HG02763 (cell line): Measurements from ENCODE around the gene GJD4.

ENCODE experiments used
- ATAC-seq: cut with Tn5 transposase; IDR thresholded peaks from one replicate; pipeline ENCODE4 v1.9.1; 2021; ENCODE audit warnings: mild to moderate bottlenecking, moderate library complexity; ENCODE audit not compliant: unreplicated experiment

GJD4 gene

DNA sequence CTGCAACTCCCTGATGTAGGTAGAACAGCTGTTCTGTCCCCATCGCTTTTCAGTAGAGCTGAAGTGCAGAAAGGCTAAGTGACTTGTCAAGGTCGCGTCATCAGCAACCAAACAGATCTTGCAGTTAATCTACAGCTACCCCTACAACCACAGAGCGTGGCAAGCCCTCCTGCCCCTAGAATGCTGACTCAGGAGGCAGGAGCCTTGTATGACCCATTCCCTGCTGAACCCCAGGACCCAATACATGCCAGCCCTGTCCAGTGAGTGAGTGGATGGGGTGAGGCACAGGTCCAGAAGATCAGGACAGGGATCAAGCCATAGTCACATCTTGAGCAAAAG lies 26.6 kb upstream of the GJD4 start:
- no peak for ATAC-seq

DNA sequence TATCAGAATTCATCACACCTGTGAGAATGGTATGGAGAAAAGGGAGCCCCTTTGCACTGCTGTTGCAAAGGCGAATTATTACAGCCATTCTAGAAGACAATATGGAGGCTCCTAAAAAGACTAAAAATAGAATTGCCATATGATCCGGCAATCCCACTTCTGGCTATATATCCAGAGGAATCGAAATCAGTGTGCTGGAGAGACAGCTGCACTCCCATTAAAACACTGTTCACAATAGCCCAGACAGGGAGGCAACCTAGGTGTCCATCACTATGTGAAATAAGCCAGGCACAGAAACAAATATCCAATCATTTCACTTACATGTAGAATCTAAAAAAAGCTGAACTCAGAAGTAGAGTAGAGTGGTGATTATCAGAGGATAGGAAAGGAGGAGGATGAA lies 26.0 kb upstream of the GJD4 start:
- ATAC-seq: no peak

DNA sequence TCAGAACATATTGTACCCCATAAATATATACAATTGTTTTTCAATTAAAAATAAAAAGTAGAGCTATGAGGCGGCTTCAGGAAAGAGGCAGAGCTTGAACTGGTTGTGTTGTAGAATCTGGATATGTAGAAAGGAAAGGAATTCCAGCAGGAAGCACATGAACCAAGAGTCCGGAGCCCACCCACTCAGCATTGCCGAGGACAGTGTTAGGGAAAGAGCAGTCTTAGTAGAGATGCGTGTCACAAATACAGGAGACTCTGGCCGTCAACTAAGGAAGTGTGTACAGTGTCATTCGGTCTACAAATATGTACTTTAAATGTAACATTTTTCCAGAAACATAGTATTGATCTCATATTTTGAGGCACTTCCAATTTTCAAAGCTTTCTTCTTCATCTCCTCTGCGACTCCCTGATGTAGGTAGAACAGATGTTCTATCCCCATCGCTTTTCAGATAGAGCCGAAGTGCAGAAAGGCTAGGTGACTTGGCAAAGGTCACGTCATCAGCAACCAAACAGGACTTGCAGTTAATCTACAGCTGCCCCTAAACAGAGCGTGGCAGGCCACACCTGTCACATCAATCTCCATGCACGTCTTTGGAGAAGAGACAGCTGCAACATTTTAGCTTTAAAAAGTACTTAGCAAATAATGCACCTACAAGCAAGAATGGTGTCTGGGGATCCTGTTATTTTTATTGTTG lies 25.3 kb upstream of the GJD4 start:
- ATAC-seq: no peak

DNA sequence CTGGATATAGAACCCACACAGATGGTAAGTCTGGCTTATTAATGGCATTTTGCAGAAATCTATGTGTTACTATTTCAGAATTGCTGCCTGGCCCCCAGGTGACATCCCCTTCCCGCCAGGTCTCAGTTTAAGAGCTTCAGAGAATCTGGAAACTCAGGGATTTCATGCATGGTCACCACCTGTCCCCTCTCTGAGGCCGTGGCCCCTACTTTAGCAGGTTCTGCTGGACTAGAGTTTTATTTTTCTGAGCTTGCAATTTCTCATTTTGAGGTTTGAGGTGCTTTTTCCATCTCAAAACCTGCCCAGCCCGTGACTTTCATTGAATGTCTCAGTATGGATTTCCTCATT lies 24.7 kb upstream of the GJD4 start:
- ATAC-seq: no peak

DNA sequence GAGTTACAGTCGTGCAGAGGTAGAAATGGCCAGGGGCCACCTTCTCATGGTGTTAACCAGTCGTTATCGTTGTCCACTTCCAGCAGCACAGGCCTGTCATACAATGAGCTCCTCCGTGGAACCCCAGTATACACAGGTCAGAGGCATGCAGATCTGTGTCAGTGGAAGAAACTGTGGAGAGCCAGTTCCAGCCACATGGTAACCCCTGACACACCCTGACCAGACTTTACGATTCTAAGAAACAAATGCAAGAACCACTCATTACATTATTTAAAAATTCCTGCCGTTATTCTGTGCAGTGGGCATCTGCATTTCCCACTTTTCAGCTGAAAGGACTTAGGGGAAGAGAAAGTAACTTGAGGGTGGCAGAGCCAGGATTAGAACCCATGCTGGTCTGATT lies 23.5 kb upstream of the GJD4 start:
- no peak for ATAC-seq

DNA sequence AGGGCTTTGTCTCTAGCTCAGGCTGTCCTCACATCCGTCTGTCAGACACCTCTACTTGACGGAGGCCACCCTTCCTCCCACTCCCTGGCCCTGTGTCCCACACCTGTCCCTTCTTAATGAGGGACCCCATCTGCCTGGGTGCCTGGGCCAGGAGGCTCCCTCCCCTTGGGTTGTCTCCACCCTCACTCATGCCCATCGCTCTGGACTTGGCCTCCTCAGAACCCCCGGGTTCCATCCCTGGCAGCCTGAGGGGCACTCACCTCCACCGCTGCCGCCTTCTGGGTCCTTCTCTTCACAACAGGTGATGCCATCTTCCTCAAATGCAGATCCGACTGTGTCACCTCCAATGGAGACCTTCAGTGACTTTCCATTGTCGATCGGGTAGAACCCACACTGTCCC lies 20.2 kb upstream of the GJD4 start:
- no peak for ATAC-seq

DNA sequence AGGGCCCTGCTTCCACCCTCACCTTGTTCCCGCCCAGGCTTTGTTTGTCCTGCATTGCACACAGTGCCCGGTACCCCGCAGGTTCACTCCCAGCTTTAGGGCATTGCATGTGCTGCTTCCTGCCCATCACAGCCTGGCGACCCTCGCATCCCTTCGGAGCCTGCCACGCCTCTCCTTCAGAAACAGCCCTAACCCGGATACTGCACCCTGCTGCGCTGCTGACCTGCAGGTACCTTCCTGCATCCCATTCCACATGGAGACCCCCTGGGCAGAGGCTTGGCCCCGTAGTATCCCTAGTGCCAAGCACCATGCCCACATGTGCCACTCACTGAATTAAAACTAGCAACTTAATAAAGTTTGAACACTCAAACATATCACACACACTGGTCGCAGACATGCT lies 19.8 kb upstream of the GJD4 start:
- ATAC-seq: no peak

DNA sequence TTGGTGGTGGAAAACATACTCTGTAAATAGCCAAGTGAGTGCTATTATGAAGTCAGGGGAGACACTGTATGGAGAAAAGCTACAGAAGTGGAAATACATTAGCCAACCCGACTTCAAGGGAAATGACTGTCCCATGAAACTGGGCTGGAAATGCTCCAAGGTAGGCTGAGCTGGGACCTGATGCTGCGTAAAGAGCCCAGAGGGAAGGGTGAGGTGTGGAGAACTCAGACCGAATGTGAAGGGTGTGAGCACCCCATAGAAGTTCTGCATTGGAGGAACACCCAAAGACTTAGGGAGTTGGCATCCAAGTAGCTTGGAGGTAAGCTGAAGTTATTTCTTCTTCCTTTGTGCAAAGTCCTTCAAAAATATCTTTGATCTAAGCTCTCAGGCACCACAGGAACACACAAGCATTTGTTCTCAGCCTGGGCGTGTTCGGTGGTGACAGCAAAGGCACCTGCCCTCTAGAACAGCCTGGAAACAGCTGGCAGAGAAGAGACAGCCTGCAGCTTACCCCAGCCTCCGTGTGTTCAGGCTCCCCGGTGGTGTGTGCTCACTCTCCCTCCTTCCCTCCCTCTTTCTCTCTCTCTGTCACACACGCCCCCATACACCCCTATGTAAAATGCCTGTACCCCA lies 19.1 kb upstream of the GJD4 start:
- no peak for ATAC-seq

DNA sequence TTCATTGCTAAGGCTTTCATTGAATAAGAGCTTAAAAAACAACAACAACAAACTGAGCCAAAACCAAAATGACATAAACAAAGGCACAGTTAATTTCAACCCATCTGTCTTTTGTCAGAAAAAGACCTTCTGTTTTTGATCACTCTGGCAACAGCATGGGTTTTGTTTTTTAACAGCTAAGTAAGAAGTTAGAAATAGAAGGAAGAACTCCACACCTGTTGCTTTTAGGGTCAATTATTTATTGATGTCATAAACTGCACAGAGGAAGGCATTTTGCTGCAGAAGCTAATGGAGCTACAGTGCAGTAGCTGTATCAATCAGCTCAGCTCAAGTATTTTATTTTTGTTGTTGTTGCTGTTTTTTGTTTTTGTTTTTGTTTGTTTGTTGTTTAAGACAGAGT lies 16.3 kb upstream of the GJD4 start:
- no peak for ATAC-seq

DNA sequence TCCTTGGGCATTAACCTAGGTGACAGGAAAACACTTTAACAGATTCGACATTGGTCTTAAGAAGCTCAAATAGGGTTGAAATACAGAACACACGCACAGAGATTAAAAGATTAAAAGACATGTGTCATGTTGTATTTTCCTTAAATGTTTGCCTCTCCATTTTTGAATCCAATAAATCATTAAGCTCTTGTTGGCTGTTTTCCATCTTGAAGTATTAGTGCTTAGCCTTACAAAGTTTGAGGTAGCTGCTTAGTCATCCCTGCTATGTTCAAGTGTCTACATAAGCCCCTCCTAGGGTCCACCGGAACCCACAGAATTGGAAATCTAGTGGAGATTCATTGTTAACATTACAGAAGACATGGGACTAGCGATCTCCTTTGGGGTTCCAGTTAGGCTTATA lies 12.7 kb upstream of the GJD4 start:
- ATAC-seq: no peak

DNA sequence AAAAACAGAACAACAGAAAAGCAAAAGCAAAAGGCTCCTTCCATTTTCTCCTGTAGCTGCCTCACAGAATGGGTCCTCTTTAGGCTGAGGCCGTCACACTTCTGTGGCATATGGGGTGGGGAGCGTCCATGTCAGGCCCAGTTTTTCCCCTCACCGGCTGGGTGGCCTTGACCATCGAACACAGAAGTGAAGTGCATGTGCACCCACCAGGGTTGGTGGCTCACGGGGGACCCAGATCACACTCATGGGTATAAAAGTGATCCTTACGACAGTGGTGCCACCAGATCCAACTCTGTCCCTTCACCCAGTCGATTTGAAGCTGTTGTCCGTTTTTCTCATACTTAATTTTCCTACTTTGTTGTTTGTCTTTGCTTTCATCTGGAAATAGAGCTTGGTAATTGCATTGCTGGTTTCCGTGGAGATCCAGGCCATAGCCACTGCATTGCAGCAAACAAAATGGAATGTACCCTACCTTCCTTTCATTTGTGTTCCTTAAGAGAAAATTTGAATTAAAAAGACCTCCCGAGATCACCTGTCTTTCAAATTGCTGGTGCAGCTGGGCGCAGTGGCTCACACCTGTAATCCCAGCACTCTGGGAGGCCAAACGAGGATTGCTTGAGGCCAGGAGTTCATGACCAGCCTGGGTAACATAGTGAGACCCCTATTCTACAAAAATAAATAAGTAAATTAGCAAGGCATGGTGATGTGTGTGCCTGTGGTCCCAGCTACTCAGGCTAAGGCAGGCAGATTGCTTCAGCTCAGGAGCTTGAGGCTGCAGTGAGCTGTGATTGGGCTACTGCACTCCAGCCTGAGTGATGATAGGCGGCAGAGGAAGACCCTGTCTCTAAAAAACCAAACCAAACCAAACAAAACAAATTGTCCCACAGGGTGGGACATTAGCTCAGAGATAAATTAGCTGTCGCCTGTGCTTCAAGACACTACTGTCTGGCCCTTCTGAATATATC lies 10.7 kb upstream of the GJD4 start:
- no peak for ATAC-seq

DNA sequence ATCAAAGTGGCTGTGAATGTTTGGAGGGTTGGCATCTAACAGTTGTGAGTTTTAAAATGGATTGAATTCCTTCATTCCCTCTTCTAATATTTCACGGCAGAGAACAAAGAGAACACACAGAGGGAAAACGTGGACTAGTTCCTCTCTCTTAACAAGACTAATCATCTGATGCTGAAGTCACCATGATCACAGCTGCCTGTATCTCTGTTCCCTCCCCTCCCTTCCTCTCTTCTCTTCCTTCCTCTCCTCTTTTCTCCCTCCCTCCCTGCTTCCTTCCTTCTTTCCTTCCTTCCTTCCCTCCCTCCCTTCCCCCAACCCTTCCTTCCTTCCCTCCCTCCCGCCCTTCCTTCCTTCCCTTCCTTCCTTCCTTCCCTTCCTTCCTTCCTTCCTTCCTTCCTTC lies 10.0 kb upstream of the GJD4 start:
- no peak for ATAC-seq

DNA sequence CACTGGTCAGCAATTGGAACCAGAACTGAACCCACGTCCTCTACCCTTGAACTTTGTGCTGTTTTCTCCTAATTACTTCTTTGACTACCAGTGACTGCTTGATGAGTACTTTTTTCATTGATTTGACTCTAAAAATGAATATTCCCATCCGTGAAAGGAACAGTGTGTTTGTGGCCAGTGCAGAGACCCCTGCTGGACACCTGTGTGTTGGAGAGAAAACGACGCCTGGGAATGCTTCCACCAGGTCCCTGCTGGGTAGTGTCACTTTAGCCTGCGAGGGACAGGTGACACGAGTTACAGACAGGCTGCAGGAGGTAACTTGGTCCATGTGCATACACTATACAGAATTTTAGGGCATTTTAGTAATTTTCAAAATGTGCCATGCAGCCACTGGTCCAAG lies 6.8 kb upstream of the GJD4 start:
- ATAC-seq: no peak

DNA sequence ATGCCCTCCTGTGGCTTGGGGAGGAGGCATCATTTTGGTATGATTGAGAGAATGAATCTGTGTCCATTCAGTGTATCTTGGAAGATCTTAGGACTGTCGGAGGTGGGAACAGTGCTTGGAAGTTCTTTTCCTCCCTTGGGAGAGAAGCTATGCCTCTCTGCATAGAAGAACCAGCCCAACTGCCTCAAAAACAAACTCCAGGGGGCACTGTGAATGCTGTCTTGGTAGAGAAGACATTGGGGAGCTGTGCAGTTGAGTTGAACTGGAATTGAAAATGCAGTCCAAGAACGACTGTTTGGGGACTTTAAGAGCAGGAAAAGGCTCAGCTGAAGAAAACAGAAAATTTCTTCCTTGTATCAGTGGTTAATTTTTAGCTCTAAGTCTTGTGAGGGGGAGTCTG lies 4.9 kb upstream of the GJD4 start:
- ATAC-seq: no peak

DNA sequence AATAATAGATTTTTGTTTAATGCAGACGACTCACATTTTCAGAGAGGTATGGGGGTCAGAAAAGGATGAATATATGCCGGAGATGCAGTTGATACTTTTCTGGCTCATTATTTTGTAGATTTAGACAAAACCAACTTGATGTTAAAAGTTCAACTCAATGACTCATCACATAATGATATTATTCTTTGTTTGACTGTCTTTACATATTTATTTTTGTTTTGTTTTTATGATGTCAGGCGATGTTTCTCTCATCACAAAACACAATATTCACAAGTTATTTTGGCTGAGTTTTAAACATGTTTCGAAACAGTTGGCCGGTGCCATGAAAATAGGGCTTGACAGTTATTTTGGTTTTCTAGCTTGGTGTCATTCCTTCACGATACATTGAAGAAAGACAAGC lies 1.3 kb downstream of the GJD4 start:
- no peak for ATAC-seq

DNA sequence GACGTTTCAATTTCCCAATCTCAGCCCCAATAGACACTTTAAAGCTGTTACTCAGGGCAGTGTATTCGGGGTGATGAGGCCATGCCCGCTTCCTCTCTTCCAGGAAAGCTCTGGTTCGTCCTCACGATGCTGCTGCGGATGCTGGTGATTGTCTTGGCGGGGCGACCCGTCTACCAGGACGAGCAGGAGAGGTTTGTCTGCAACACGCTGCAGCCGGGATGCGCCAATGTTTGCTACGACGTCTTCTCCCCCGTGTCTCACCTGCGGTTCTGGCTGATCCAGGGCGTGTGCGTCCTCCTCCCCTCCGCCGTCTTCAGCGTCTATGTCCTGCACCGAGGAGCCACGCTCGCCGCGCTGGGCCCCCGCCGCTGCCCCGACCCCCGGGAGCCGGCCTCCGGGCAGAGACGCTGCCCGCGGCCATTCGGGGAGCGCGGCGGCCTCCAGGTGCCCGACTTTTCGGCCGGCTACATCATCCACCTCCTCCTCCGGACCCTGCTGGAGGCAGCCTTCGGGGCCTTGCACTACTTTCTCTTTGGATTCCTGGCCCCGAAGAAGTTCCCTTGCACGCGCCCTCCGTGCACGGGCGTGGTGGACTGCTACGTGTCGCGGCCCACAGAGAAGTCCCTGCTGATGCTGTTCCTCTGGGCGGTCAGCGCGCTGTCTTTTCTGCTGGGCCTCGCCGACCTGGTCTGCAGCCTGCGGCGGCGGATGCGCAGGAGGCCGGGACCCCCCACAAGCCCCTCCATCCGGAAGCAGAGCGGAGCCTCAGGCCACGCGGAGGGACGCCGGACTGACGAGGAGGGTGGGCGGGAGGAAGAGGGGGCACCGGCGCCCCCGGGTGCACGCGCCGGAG lies 2.6 kb downstream of the GJD4 start:
- ATAC-seq: no peak

DNA sequence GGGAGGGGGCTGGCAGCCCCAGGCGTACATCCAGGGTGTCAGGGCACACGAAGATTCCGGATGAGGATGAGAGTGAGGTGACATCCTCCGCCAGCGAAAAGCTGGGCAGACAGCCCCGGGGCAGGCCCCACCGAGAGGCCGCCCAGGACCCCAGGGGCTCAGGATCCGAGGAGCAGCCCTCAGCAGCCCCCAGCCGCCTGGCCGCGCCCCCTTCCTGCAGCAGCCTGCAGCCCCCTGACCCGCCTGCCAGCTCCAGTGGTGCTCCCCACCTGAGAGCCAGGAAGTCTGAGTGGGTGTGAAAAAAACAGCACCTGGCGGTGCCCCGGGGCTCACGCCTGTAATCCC lies 3.2 kb downstream of the GJD4 start:
- no peak for ATAC-seq

DNA sequence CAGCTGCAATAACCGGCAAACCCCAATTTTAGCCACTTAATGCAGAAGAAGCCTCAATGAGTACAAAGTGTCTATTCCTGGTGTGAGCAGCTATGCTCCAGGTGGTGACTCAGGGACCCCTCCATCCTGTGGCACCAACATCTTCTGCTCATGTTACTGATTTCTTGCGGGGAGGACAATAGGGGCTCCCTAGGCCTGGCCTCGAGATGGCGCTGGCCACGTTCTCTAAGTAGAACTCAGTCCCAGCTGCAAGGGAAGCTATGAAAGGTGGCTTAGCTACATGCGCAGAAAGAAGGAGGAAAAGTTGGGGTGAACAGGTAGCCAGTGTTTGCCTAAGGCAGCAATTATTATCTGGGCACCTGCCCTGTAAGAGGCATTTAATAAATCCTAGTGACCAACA lies 6.6 kb downstream of the GJD4 start:
- no peak for ATAC-seq

DNA sequence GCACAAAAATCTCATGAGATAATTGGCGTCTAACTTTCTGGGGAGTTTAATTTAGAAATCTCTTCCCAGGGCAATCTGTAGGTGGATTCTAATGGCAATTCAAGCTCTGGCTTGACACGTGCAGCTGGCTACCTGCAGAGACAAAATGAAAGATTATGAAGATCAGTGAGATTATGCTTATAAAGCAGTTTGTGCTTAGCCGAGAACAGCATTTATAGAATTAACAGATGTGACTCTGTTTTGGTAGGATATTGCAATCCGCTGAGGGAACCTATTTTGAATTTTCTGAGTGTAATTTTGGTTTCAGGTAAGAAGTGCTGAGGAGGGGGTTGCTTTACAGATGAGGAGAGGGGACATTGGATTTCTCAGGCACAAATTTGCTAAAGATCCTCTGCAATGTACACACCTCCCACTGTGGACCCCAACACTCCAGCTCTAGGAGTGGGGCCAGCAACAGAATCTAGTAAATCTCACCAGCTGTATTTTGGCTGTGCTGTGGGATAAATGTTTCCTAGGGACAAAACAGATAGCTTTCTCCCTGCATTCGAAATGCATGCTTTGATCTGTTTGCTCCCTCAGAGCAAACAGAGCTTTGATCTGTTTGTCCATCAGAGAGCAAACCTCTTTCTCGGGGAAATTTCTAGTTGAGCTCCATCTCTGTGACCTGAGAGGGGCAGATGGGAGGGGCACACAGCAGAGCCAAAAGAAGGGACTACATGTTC lies 7.4 kb downstream of the GJD4 start:
- ATAC-seq: no peak

DNA sequence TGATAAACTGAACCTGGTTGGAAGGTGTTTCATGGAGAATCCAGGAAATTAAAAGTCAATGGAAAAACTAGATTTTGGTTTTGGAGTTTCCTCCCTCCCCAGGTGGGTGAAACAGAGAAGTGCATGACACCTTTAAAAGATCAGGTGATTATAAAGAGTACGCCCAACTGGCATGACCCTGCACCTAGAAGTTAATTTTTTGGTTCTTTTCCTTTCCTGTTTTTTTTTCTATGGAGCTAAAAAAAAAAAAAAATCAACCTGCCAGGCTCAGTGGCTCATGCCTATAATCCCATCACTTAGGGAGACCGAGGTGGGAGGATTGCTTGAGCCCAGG lies 7.9 kb downstream of the GJD4 start:
- no peak for ATAC-seq
